Activated naive CD8-positive, alpha-beta T cell treated with anti-CD3 and anti-CD28 coated beads for 36 hours (primary cell): ENCODE data around the gene LGALS7B. TPM values are rescaled to one million over a fixed set of nuclear protein-coding genes. Genes with fewer than 3 reads are reported as not detected.
"Not testable (repeated sequence)": the region's sequence is repeated elsewhere in the genome, so short reads cannot be mapped to it uniquely, and the experiment has no call there.

ENCODE experiments used
- DNase-seq: peaks from one replicate; pipeline ENCODE4 v3.0.0; 2021
- H3K27ac Mint-ChIP-seq: one replicate; pipeline ENCODE4 v1.8.0; 2022; ENCODE audit warnings: mild to moderate bottlenecking, moderate library complexity, mixed read lengths
- H3K27me3 Mint-ChIP-seq: one replicate; pipeline ENCODE4 v1.8.0; 2022; ENCODE audit warnings: mild to moderate bottlenecking, mixed read lengths
- H3K36me3 Mint-ChIP-seq: one replicate; pipeline ENCODE4 v1.8.0; 2021; ENCODE audit warnings: mild to moderate bottlenecking, mixed read lengths
- H3K4me1 Mint-ChIP-seq: one replicate; pipeline ENCODE4 v1.8.0; 2021; ENCODE audit warnings: mixed read lengths
- H3K4me3 Mint-ChIP-seq: one replicate; pipeline ENCODE4 v1.8.0; 2022; ENCODE audit warnings: mild to moderate bottlenecking, moderate library complexity, mixed read lengths
- H3K9me3 Mint-ChIP-seq: one replicate; pipeline ENCODE4 v1.8.0; 2022; ENCODE audit warnings: mixed read lengths
- total RNA-seq, 2 experiments: library from RNA; stranded (reverse); gene quantifications; one replicate each; pipeline ENCODE4 v1.2.3, GENCODE V29; 2021

LGALS7B gene
- total RNA-seq, 2 experiments from 2014 or later = not detected

GRCh38 chr19:38760805-38761517 lies 28.0 kb upstream of the LGALS7B start:
- not testable (repeated sequence) for H3K27me3 Mint-ChIP-seq, DNase-seq, H3K4me3 Mint-ChIP-seq, H3K9me3 Mint-ChIP-seq, H3K27ac Mint-ChIP-seq, H3K36me3 Mint-ChIP-seq, H3K4me1 Mint-ChIP-seq

- not testable (repeated sequence) for H3K36me3 Mint-ChIP-seq, H3K27me3 Mint-ChIP-seq, H3K4me3 Mint-ChIP-seq, H3K9me3 Mint-ChIP-seq, H3K27ac Mint-ChIP-seq, H3K4me1 Mint-ChIP-seq, DNase-seq
Observed at GRCh38 chr19:38761884-38762389, 27.1 kb upstream of the LGALS7B start.

- no peaks in the 10 kb centered on the region for H3K36me3 Mint-ChIP-seq
- no peaks in the 10 kb centered on the region for H3K4me1 Mint-ChIP-seq
- no peaks in the 10 kb centered on the region for H3K27me3 Mint-ChIP-seq
- H3K9me3 Mint-ChIP-seq = no peaks in the 10 kb centered on the region
- no peak overlapping the region for H3K4me3 Mint-ChIP-seq
- H3K27ac Mint-ChIP-seq = no peak overlapping the region
- DNase-seq = no peak
Observed at GRCh38 chr19:38763795-38764220, 25.2 kb upstream of the LGALS7B start.

GRCh38 chr19:38765214-38765613 lies 23.8 kb upstream of the LGALS7B start:
- H3K36me3 Mint-ChIP-seq = no peaks in the 10 kb centered on the region
- no peak overlapping the region for H3K4me3 Mint-ChIP-seq
- no peaks in the 10 kb centered on the region for H3K27me3 Mint-ChIP-seq
- no peaks in the 10 kb centered on the region for H3K9me3 Mint-ChIP-seq
- no peak for DNase-seq
- no peak overlapping the region for H3K27ac Mint-ChIP-seq
- peaks cover 3% of the 10 kb centered on the region for H3K4me1 Mint-ChIP-seq

GRCh38 chr19:38766276-38767047 lies 22.5 kb upstream of the LGALS7B start:
- DNase-seq = no peak
- no peaks in the 10 kb centered on the region for H3K9me3 Mint-ChIP-seq
- H3K4me1 Mint-ChIP-seq = peaks cover 3% of the 10 kb centered on the region
- no peaks in the 10 kb centered on the region for H3K36me3 Mint-ChIP-seq
- no peaks in the 10 kb centered on the region for H3K27me3 Mint-ChIP-seq
- H3K27ac Mint-ChIP-seq = no peak overlapping the region
- H3K4me3 Mint-ChIP-seq = no peak overlapping the region

- peak; percentile 85 for DNase-seq
- no peaks in the 10 kb centered on the region for H3K36me3 Mint-ChIP-seq
- H3K9me3 Mint-ChIP-seq = no peaks in the 10 kb centered on the region
- H3K4me3 Mint-ChIP-seq = peak overlapping the region; percentile 29
- no peaks in the 10 kb centered on the region for H3K27me3 Mint-ChIP-seq
- H3K4me1 Mint-ChIP-seq = peaks cover 3% of the 10 kb centered on the region
- no peak overlapping the region for H3K27ac Mint-ChIP-seq
Observed at GRCh38 chr19:38769635-38770211, 19.3 kb upstream of the LGALS7B start.

- not testable (repeated sequence) for H3K36me3 Mint-ChIP-seq, H3K4me1 Mint-ChIP-seq, H3K9me3 Mint-ChIP-seq, H3K27me3 Mint-ChIP-seq, H3K27ac Mint-ChIP-seq, DNase-seq, H3K4me3 Mint-ChIP-seq
Observed at GRCh38 chr19:38770228-38770948, 18.6 kb upstream of the LGALS7B start.

GRCh38 chr19:38770949-38771275 lies 18.1 kb upstream of the LGALS7B start:
- H3K4me3 Mint-ChIP-seq, H3K9me3 Mint-ChIP-seq, H3K36me3 Mint-ChIP-seq, H3K4me1 Mint-ChIP-seq, H3K27ac Mint-ChIP-seq, DNase-seq, H3K27me3 Mint-ChIP-seq: not testable (repeated sequence)

- not testable (repeated sequence) for H3K9me3 Mint-ChIP-seq, H3K27me3 Mint-ChIP-seq, H3K4me3 Mint-ChIP-seq, DNase-seq, H3K27ac Mint-ChIP-seq, H3K36me3 Mint-ChIP-seq, H3K4me1 Mint-ChIP-seq
Observed at GRCh38 chr19:38771569-38771968, 17.4 kb upstream of the LGALS7B start.

GRCh38 chr19:38773469-38774177 lies 15.4 kb upstream of the LGALS7B start, which contains the start of gene LGALS7:
TSS of gene LGALS7 (minus strand) at chr19:38773517. CDS start at chr19:38773492, 25 bp downstream.
- H3K4me1 Mint-ChIP-seq = peaks cover 3% of the 10 kb centered on the region
- no peaks in the 10 kb centered on the region for H3K9me3 Mint-ChIP-seq
- H3K36me3 Mint-ChIP-seq = no peaks in the 10 kb centered on the region
- DNase-seq = no peak
- H3K27me3 Mint-ChIP-seq = no peaks in the 10 kb centered on the region
- H3K4me3 Mint-ChIP-seq = no peak within 1 kb of the TSS
- no peak within 1 kb of the TSS for H3K27ac Mint-ChIP-seq

- H3K4me3 Mint-ChIP-seq = no peak overlapping the region
- no peak for DNase-seq
- no peaks in the 10 kb centered on the region for H3K9me3 Mint-ChIP-seq
- no peaks in the 10 kb centered on the region for H3K27me3 Mint-ChIP-seq
- H3K27ac Mint-ChIP-seq = no peak overlapping the region
- peaks cover 3% of the 10 kb centered on the region for H3K4me1 Mint-ChIP-seq
- H3K36me3 Mint-ChIP-seq = no peaks in the 10 kb centered on the region
Observed at GRCh38 chr19:38774181-38774950, 14.6 kb upstream of the LGALS7B start.

GRCh38 chr19:38778733-38779132 lies 10.3 kb upstream of the LGALS7B start:
- H3K4me1 Mint-ChIP-seq = no peaks in the 10 kb centered on the region
- H3K4me3 Mint-ChIP-seq = no peak overlapping the region
- no peak for DNase-seq
- no peaks in the 10 kb centered on the region for H3K9me3 Mint-ChIP-seq
- no peaks in the 10 kb centered on the region for H3K27me3 Mint-ChIP-seq
- no peaks in the 10 kb centered on the region for H3K36me3 Mint-ChIP-seq
- H3K27ac Mint-ChIP-seq = no peak overlapping the region

GRCh38 chr19:38780443-38780842 lies 8.6 kb upstream of the LGALS7B start:
- no peaks in the 10 kb centered on the region for H3K27me3 Mint-ChIP-seq
- H3K4me1 Mint-ChIP-seq = no peaks in the 10 kb centered on the region
- H3K9me3 Mint-ChIP-seq = no peaks in the 10 kb centered on the region
- H3K27ac Mint-ChIP-seq = no peak overlapping the region
- no peak for DNase-seq
- H3K36me3 Mint-ChIP-seq = no peaks in the 10 kb centered on the region
- no peak overlapping the region for H3K4me3 Mint-ChIP-seq

- no peaks in the 10 kb centered on the region for H3K9me3 Mint-ChIP-seq
- H3K36me3 Mint-ChIP-seq = no peaks in the 10 kb centered on the region
- no peak overlapping the region for H3K27ac Mint-ChIP-seq
- H3K4me1 Mint-ChIP-seq = no peaks in the 10 kb centered on the region
- H3K4me3 Mint-ChIP-seq = no peak overlapping the region
- no peak for DNase-seq
- no peaks in the 10 kb centered on the region for H3K27me3 Mint-ChIP-seq
Observed at GRCh38 chr19:38781058-38781457, 7.9 kb upstream of the LGALS7B start.
